GM12878 (cell line): ENCODE data around the gene CCDC170. TPM values are rescaled to one million over a fixed set of nuclear protein-coding genes. Genes with fewer than 3 reads are reported as not detected.

ENCODE experiments used
- BMI1 ChIP-seq: fragments of 450-650 bp; IDR thresholded peaks from 2 replicates; pipeline ENCODE4 v1.6.1; 2016; ENCODE audit warnings: mild to moderate bottlenecking, moderate library complexity, borderline replicate concordance
- FOXK2 ChIP-seq: fragments of 450-650 bp; IDR thresholded peaks from 2 replicates; pipeline ENCODE4 v1.6.1; 2017; ENCODE audit warnings: mild to moderate bottlenecking, moderate library complexity
- HDGF ChIP-seq: fragments of 450-650 bp; IDR thresholded peaks from 2 replicates; pipeline ENCODE4 v1.6.1; 2016; ENCODE audit warnings: antibody characterized with exemption
- IKZF1 ChIP-seq: fragments of 450-650 bp; conservative IDR thresholded peaks from 2 replicates; pipeline ENCODE4 v1.6.1; 2017; ENCODE audit warnings: antibody characterized with exemption, mild to moderate bottlenecking
- NFYA ChIP-seq: IDR thresholded peaks from 2 replicates; pipeline ENCODE4 v1.6.1; 2011; ENCODE audit warnings: low read depth, mild to moderate bottlenecking, low read length, improper control_type of control experiment, borderline replicate concordance
- polyA plus RNA-seq, 11 experiments: library from polyadenylated mRNA; depleted of rRNA in 4 of 11; unstranded in 6 of 11; stranded (reverse) in 5 of 11; fragments of >200 nt; fragmentation: Nextera tagmentation in 4 of 11; fragmentation: Illumina TruSeq in 1 of 11; extraction: Ambion mirVana in 4 of 11; extraction: Trizol in 1 of 11; gene quantifications; 1 replicate in 1 of 11; 2 replicates in 10 of 11; pipeline versions ENCODE4 v1.2.1 to v1.2.3, GENCODE V29; 2011 to 2016; ENCODE audit warnings: inconsistent platforms in 2 of 11, missing spikeins in 2 of 11, low read depth in 1 of 11
- total RNA-seq, 4 experiments: library from RNA; depleted of rRNA in 3 of 4; stranded (reverse); fragments of >200 nt in 3 of 4; fragmentation: Illumina TruSeq in 1 of 4; extraction: Trizol in 1 of 4; gene quantifications; 2 replicates each; pipeline versions ENCODE4 v1.2.1 to v1.2.3, GENCODE V29; 2013 to 2021
- TF ChIP-seq, protein P1 (sequence below): IDR thresholded peaks from 2 replicates; pipeline ENCODE4 v1.6.1; 2012; ENCODE audit warnings: low read length, inconsistent platforms
- TF ChIP-seq, protein P2 (sequence below): IDR thresholded peaks from 2 replicates; pipeline ENCODE4 v1.6.1; 2012; ENCODE audit warnings: low read depth, low read length, improper control_type of control experiment
- TF ChIP-seq, protein P3 (sequence below): fragments of 450-650 bp; IDR thresholded peaks from 2 replicates; pipeline ENCODE4 v1.6.1; 2017; ENCODE audit warnings: mild to moderate bottlenecking, moderate library complexity

Gene CCDC170
- total and polyA plus RNA-seq, 10 of the 15 experiments (the other 5 are each of a cell fraction or from before 2014, with no cell fraction given), result not detected

DNA sequence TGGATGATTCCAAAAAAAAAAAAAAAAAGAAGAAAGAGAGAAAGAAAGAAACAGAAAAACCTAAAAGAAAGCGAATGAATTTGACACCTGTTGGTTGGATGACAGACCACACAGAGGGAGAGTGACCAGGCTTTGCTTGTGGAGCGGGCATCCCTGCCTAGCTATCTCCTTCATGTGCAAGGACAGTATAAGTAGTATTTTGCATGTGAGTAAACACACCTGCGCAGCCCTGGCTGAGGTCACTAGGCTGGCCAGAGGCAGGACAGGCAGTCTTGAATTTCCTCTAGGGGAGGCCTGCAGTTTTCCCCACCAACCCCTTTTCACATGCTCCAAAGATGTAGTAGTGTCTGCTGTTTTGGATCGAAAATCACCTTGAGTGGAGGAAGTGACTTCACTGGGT, 126.4 kb downstream of the CCDC170 start (continued):
- TF ChIP-seq, protein P1, sequence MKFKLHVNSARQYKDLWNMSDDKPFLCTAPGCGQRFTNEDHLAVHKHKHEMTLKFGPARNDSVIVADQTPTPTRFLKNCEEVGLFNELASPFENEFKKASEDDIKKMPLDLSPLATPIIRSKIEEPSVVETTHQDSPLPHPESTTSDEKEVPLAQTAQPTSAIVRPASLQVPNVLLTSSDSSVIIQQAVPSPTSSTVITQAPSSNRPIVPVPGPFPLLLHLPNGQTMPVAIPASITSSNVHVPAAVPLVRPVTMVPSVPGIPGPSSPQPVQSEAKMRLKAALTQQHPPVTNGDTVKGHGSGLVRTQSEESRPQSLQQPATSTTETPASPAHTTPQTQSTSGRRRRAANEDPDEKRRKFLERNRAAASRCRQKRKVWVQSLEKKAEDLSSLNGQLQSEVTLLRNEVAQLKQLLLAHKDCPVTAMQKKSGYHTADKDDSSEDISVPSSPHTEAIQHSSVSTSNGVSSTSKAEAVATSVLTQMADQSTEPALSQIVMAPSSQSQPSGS, result no peak
- TF ChIP-seq HDGF, result no peak
- TF ChIP-seq NFYA, result no peak
- TF ChIP-seq IKZF1, result no peak
- TF ChIP-seq, protein P2, sequence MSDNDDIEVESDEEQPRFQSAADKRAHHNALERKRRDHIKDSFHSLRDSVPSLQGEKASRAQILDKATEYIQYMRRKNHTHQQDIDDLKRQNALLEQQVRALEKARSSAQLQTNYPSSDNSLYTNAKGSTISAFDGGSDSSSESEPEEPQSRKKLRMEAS, result no peak
- no peak for TF ChIP-seq BMI1
- no peak for TF ChIP-seq FOXK2
- TF ChIP-seq, protein P3, sequence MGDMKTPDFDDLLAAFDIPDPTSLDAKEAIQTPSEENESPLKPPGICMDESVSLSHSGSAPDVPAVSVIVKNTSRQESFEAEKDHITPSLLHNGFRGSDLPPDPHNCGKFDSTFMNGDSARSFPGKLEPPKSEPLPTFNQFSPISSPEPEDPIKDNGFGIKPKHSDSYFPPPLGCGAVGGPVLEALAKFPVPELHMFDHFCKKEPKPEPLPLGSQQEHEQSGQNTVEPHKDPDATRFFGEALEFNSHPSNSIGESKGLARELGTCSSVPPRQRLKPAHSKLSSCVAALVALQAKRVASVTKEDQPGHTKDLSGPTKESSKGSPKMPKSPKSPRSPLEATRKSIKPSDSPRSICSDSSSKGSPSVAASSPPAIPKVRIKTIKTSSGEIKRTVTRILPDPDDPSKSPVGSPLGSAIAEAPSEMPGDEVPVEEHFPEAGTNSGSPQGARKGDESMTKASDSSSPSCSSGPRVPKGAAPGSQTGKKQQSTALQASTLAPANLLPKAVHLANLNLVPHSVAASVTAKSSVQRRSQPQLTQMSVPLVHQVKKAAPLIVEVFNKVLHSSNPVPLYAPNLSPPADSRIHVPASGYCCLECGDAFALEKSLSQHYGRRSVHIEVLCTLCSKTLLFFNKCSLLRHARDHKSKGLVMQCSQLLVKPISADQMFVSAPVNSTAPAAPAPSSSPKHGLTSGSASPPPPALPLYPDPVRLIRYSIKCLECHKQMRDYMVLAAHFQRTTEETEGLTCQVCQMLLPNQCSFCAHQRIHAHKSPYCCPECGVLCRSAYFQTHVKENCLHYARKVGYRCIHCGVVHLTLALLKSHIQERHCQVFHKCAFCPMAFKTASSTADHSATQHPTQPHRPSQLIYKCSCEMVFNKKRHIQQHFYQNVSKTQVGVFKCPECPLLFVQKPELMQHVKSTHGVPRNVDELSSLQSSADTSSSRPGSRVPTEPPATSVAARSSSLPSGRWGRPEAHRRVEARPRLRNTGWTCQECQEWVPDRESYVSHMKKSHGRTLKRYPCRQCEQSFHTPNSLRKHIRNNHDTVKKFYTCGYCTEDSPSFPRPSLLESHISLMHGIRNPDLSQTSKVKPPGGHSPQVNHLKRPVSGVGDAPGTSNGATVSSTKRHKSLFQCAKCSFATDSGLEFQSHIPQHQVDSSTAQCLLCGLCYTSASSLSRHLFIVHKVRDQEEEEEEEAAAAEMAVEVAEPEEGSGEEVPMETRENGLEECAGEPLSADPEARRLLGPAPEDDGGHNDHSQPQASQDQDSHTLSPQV, result no peak
